DND-41 (cell line): ENCODE results near the gene MALT1.

Experiments used
- ATAC-seq: fragments of 200-7000 bp; cut with Tn5 transposase; 3 replicates; pipeline ENCODE4 v1.9.1; 2021; ENCODE audit warnings: low read depth; ENCODE audit not compliant: insufficient read depth
- DNase-seq: peaks from one replicate; pipeline ENCODE4 v3.0.0-alpha.2; 2020
- H2AFZ ChIP-seq: 2 replicates; pipeline ENCODE4 v1.6.0; 2012; ENCODE audit warnings: low read depth, low read length
- H3K27ac ChIP-seq: 2 replicates; pipeline ENCODE4 v1.5.1; 2012; ENCODE audit warnings: low read length, inconsistent platforms
- H3K27me3 ChIP-seq: fragments of 200-600 bp; sonication (generic); 2 replicates; pipeline ENCODE4 v1.6.0; 2012; ENCODE audit warnings: low read length, mild to moderate bottlenecking, inconsistent platforms; ENCODE audit not compliant: insufficient read depth, poor library complexity
- H3K36me3 ChIP-seq: 2 replicates; pipeline ENCODE4 v1.5.1; 2012; ENCODE audit warnings: low read length, inconsistent platforms; ENCODE audit not compliant: insufficient read depth
- H3K4me1 ChIP-seq: 2 replicates; pipeline ENCODE4 v1.5.1; 2012; ENCODE audit warnings: mild to moderate bottlenecking, low read length; ENCODE audit not compliant: insufficient read depth
- H3K4me2 ChIP-seq: 2 replicates; pipeline ENCODE4 v1.6.0; 2012; ENCODE audit warnings: mild to moderate bottlenecking, moderate library complexity, low read length, inconsistent platforms; ENCODE audit not compliant: insufficient read depth
- H3K4me3 ChIP-seq, 2 experiments: fragments of 200-600 bp in 1 of 2; shearing (Covaris generic) in 1 of 2; 2 replicates each; pipeline ENCODE4 v1.5.1; 2012 to 2016; ENCODE audit warnings: inconsistent platforms in 2 of 2, low read length in 2 of 2, mild to moderate bottlenecking in 2 of 2, low read depth in 1 of 2, moderate library complexity in 1 of 2
- H3K79me2 ChIP-seq: 2 replicates; pipeline ENCODE4 v1.6.0; 2012; ENCODE audit warnings: low read length, inconsistent platforms; ENCODE audit not compliant: insufficient read depth
- H3K9ac ChIP-seq: 2 replicates; pipeline ENCODE4 v1.6.0; 2012; ENCODE audit warnings: low read depth, mild to moderate bottlenecking, inconsistent platforms, low read length, moderate library complexity
- H3K9me3 ChIP-seq: 2 replicates; pipeline ENCODE4 v1.5.1; 2012; ENCODE audit warnings: low read length, moderate library complexity, mild to moderate bottlenecking, inconsistent platforms; ENCODE audit not compliant: insufficient read depth, severe bottlenecking
- H4K20me1 ChIP-seq: 2 replicates; pipeline ENCODE4 v1.6.0; 2012; ENCODE audit warnings: low read length; ENCODE audit not compliant: insufficient read depth
- CTCF ChIP-seq: IDR thresholded peaks from 2 replicates; pipeline ENCODE4 v1.5.1; 2012; ENCODE audit warnings: borderline replicate concordance, low read length, moderate library complexity, mild to moderate bottlenecking; ENCODE audit not compliant: poor library complexity, severe bottlenecking; ENCODE audit errors: extremely low read depth
- EZH2 ChIP-seq: IDR thresholded peaks from 3 replicates; pipeline ENCODE4 v1.6.1; 2012; ENCODE audit warnings: borderline replicate concordance, low read depth, mild to moderate bottlenecking, moderate library complexity, low read length, inconsistent platforms; ENCODE audit not compliant: severe bottlenecking

MALT1 gene

GRCh38 chr18:58758046-58758445 lies 86.8 kb downstream of the MALT1 start:
- no peaks in the 10 kb centered on the region for H3K27me3 ChIP-seq
- ATAC-seq (no peak), DNase-seq (no peak)
- H3K27ac ChIP-seq, result no peak overlapping the region
- no peak overlapping the region for H3K4me2 ChIP-seq
- H3K4me1 ChIP-seq, result no peaks in the 10 kb centered on the region
- H2AFZ ChIP-seq, result no peak overlapping the region
- no peak overlapping the region for H3K9ac ChIP-seq
- TF ChIP-seq EZH2, result no peak
- TF ChIP-seq CTCF, result no peak
- H3K9me3 ChIP-seq, result no peaks in the 10 kb centered on the region
- no peak overlapping the region for H3K4me3 ChIP-seq
- no peaks in the 10 kb centered on the region for H3K79me2 ChIP-seq
- H3K36me3 ChIP-seq, result no peaks in the 10 kb centered on the region
- peaks cover 4% of the 10 kb centered on the region; the same call in 1 of the 2 replicates for H4K20me1 ChIP-seq

GRCh38 chr18:58758606-58759005 lies 87.3 kb downstream of the MALT1 start:
- Histone ChIP-seq H3K4me3 (no peak overlapping the region), H3K4me2 (no peak overlapping the region), H3K4me1 (no peaks in the 10 kb centered on the region), H3K27me3 (no peaks in the 10 kb centered on the region), H3K79me2 (no peaks in the 10 kb centered on the region), H3K9ac (no peak overlapping the region), H3K27ac (no peak overlapping the region), H3K9me3 (no peaks in the 10 kb centered on the region), H2AFZ (no peak overlapping the region), H3K36me3 (no peaks in the 10 kb centered on the region), H4K20me1 (peaks cover 4% of the 10 kb centered on the region; the same call in 1 of the 2 replicates)
- TF ChIP-seq EZH2, result no peak
- no peak for TF ChIP-seq CTCF
- no peak for DNase-seq
- ATAC-seq, result no peak

- no peaks in the 10 kb centered on the region for H3K36me3 ChIP-seq
- H3K27ac ChIP-seq, result no peak overlapping the region
- H3K4me2 ChIP-seq, result no peak overlapping the region
- no peaks in the 10 kb centered on the region for H3K4me1 ChIP-seq
- DNase-seq (no peak), ATAC-seq (no peak)
- no peak overlapping the region for H2AFZ ChIP-seq
- no peaks in the 10 kb centered on the region for H3K9me3 ChIP-seq
- peaks cover 4% of the 10 kb centered on the region; the same call in 1 of the 2 replicates for H4K20me1 ChIP-seq
- H3K9ac ChIP-seq, result no peak overlapping the region
- no peak overlapping the region for H3K4me3 ChIP-seq
- TF ChIP-seq CTCF, result no peak
- TF ChIP-seq EZH2, result no peak
- no peaks in the 10 kb centered on the region for H3K27me3 ChIP-seq
- no peaks in the 10 kb centered on the region for H3K79me2 ChIP-seq
These were observed 90.1 kb downstream of the MALT1 start for GRCh38 chr18:58761241-58761969.
